ENCODE data around the gene IBA57.

IBA57 gene

DNA sequence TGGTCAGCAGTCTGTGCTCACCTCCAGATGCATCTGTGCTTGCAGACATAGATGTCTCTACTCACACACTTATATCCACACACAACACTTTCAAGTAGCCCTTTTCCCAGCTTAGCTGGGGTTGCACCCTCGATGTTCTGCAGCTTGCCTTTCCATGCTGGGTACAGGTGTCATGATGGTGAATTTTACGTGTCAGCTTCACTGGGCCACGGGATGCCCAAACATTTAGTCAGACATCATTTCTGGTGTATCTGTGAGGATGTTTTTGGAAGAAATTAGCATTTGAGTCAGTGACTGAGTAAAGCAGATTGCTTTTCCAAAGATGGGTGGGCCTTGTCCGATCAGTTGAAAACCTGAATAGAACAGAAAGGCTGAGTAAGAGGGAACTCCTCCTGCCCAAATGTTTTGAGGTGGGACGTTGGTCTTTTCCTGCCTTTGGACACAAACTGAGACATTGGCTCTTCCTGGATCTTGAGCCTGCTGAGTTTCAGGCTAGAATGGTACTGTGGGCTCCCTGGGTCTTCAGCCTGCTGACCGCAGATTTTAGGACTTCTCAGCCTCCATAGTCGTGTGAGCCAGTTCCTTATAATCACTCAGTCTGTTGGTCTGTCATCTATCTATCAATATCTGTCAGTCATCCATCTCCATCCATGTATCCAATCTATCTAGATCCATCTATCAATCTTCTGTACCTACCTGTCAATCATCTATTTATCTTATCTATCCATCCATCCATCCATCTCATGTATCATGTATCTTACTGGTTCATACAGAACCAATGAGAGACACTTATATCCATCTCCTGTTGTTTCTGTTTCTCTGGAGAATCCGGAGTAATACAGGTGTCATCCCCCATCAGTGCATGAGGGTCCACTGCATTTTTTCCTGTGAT lies 29.6 kb downstream of the IBA57 start:
- Histone ChIP-seq H3K27ac (ENCODE audit: low read depth, low read length) (no peak overlapping the region), H2AK5ac (ENCODE audit: low read length) (no peak overlapping the region), H3K9ac (ENCODE audit: low read length) (no peak overlapping the region), H2BK15ac (replicated peaks; ENCODE audit: low read depth) (no peak overlapping the region), H3K23ac (ENCODE audit: low read length) (no peak overlapping the region), H3K56ac (ENCODE audit: low read length) (no peak overlapping the region), H3K79me1 (ENCODE audit: low read length) (no peaks in the 10 kb centered on the region), H3K79me2 (ENCODE audit: control insufficient read depth, insufficient read depth, low read length) (no peaks in the 10 kb centered on the region), H3K27me3 (ENCODE audit: insufficient read depth, low read length, poor library complexity) (no peaks in the 10 kb centered on the region), H4K8ac (ENCODE audit: low read depth, low read length) (no peak overlapping the region), H3K36me3 (ENCODE audit: control insufficient read depth, insufficient read depth, low read length) (no peaks in the 10 kb centered on the region), H3K4me3 (ENCODE audit: low read length) (no peak overlapping the region), H3K18ac (ENCODE audit: low read length) (no peak overlapping the region), H2BK120ac (ENCODE audit: low read depth, low read length) (no peak overlapping the region), H4K5ac (ENCODE audit: low read length) (no peak overlapping the region), H3K4me1 (ENCODE audit: control insufficient read depth, low read depth, low read length) (no peaks in the 10 kb centered on the region), H3K4ac (ENCODE audit: low read depth, low read length) (no peak overlapping the region), H2BK5ac (ENCODE audit: low read length) (no peak overlapping the region), H3K4me2 (ENCODE audit: low read length) (no peak overlapping the region)
- DNase-seq = no peak
- no CpG with 5 or more reads among the region's 8 CpGs for WGBS (ENCODE audit: extremely low coverage, insufficient coverage, low lambda C conversion rate)

DNA sequence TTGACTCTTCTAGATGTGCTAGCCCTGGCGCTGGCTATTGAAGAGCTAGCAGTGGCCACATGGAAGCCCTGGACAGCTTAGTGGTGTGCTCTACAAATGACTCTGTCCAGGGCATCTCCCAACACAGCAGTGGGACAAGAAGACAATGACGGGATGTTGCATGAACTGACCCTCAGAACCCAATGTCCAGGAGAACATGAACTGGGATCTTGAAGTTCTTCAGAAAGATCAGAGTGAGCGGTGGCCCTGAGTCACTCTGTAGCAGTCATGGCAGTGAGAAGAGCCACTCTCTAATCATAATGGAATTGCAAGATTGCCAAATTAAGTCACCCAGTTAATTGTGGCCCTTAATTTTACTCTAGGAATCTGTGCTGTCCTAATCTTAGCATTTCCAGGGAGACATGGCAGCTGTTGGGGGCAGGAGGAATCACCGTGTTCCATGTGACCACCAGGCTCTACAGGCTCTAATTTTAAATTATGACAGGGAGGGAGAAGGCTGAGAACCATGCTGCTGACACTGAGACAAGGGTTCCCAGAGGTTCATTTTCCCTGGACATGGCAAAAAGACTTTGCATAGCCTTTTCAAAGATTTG lies 32.0 kb downstream of the IBA57 start:
- H3K56ac ChIP-seq (ENCODE audit: low read length) = no peak overlapping the region
- H3K27ac ChIP-seq (ENCODE audit: low read depth, low read length) = no peak overlapping the region
- no peak overlapping the region for H3K9ac ChIP-seq (ENCODE audit: low read length)
- no peaks in the 10 kb centered on the region for H3K4me1 ChIP-seq (ENCODE audit: control insufficient read depth, low read depth, low read length)
- no peaks in the 10 kb centered on the region for H3K79me1 ChIP-seq (ENCODE audit: low read length)
- no peak overlapping the region for H4K5ac ChIP-seq (ENCODE audit: low read length)
- no peak overlapping the region for H3K18ac ChIP-seq (ENCODE audit: low read length)
- H2BK15ac ChIP-seq (replicated peaks; ENCODE audit: low read depth) = no peak overlapping the region
- no peak overlapping the region for H3K4me3 ChIP-seq (ENCODE audit: low read length)
- H2BK5ac ChIP-seq (ENCODE audit: low read length) = no peak overlapping the region
- no peak overlapping the region for H3K4me2 ChIP-seq (ENCODE audit: low read length)
- H3K79me2 ChIP-seq (ENCODE audit: control insufficient read depth, insufficient read depth, low read length) = no peaks in the 10 kb centered on the region
- H4K8ac ChIP-seq (ENCODE audit: low read depth, low read length) = no peak overlapping the region
- H3K4ac ChIP-seq (ENCODE audit: low read depth, low read length) = no peak overlapping the region
- DNase-seq = no peak
- no peak overlapping the region for H2AK5ac ChIP-seq (ENCODE audit: low read length)
- no CpG with 5 or more reads among the region's 4 CpGs for WGBS (ENCODE audit: extremely low coverage, insufficient coverage, low lambda C conversion rate)
- H3K27me3 ChIP-seq (ENCODE audit: insufficient read depth, low read length, poor library complexity) = no peaks in the 10 kb centered on the region
- H3K36me3 ChIP-seq (ENCODE audit: control insufficient read depth, insufficient read depth, low read length) = no peaks in the 10 kb centered on the region
- H2BK120ac ChIP-seq (ENCODE audit: low read depth, low read length) = no peak overlapping the region
- H3K23ac ChIP-seq (ENCODE audit: low read length) = no peak overlapping the region

DNA sequence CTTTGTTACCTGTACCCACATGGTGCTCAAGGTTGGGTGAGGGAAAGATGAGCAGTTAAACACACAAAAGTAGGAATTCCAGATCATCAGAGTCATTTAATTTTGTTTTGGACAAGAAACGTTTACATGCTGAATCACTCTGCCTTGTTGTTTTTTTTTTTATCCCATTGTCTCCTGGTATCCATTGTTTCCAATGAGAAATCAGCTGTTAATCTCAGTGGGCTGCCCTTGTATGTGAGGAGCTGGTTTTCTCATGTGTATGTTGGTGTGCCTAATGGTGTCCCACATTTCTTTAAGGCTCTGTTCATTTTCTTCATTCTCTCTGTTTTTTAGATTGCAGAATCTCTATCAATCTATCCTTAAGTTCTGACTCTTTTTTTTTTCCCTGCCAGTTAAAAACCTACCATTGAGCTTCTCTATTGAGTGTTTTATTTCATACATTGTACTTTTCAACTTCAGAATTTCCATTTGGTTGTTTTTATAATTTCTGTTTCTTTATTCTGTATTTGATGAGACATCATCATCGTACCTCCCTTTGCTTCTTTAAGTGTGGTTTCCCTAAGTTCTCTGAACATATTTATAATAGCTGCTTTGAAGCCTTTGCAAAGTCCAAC lies 33.5 kb downstream of the IBA57 start:
- Histone ChIP-seq H3K9ac (ENCODE audit: low read length) (no peak overlapping the region), H3K27me3 (ENCODE audit: insufficient read depth, low read length, poor library complexity) (no peaks in the 10 kb centered on the region), H3K79me1 (ENCODE audit: low read length) (no peaks in the 10 kb centered on the region), H3K23ac (ENCODE audit: low read length) (no peak overlapping the region), H2BK120ac (ENCODE audit: low read depth, low read length) (no peak overlapping the region), H2AK5ac (ENCODE audit: low read length) (no peak overlapping the region), H3K4me3 (ENCODE audit: low read length) (no peak overlapping the region), H2BK15ac (replicated peaks; ENCODE audit: low read depth) (no peak overlapping the region), H3K18ac (ENCODE audit: low read length) (no peak overlapping the region), H3K36me3 (ENCODE audit: control insufficient read depth, insufficient read depth, low read length) (no peaks in the 10 kb centered on the region), H3K27ac (ENCODE audit: low read depth, low read length) (no peak overlapping the region), H4K8ac (ENCODE audit: low read depth, low read length) (no peak overlapping the region), H4K5ac (ENCODE audit: low read length) (no peak overlapping the region), H3K4ac (ENCODE audit: low read depth, low read length) (no peak overlapping the region), H3K4me2 (ENCODE audit: low read length) (no peak overlapping the region), H2BK5ac (ENCODE audit: low read length) (no peak overlapping the region), H3K56ac (ENCODE audit: low read length) (no peak overlapping the region), H3K4me1 (ENCODE audit: control insufficient read depth, low read depth, low read length) (no peaks in the 10 kb centered on the region), H3K79me2 (ENCODE audit: control insufficient read depth, insufficient read depth, low read length) (no peaks in the 10 kb centered on the region)
- no CpG with 5 or more reads among the region's 2 CpGs for WGBS (ENCODE audit: extremely low coverage, insufficient coverage, low lambda C conversion rate)
- DNase-seq = peak; percentile 25

GRCh38 chr1:228204958-228205357 lies 39.4 kb downstream of the IBA57 start:
- Histone ChIP-seq H3K23ac (ENCODE audit: low read length) (no peak overlapping the region), H3K27ac (ENCODE audit: low read depth, low read length) (no peak overlapping the region), H3K18ac (ENCODE audit: low read length) (no peak overlapping the region), H3K9ac (ENCODE audit: low read length) (no peak overlapping the region), H3K79me2 (ENCODE audit: control insufficient read depth, insufficient read depth, low read length) (no peaks in the 10 kb centered on the region), H2BK5ac (ENCODE audit: low read length) (no peak overlapping the region), H2AK5ac (ENCODE audit: low read length) (no peak overlapping the region), H3K4me3 (ENCODE audit: low read length) (no peak overlapping the region), H3K4me1 (ENCODE audit: control insufficient read depth, low read depth, low read length) (no peaks in the 10 kb centered on the region), H2BK120ac (ENCODE audit: low read depth, low read length) (no peak overlapping the region), H3K27me3 (ENCODE audit: insufficient read depth, low read length, poor library complexity) (no peaks in the 10 kb centered on the region), H4K5ac (ENCODE audit: low read length) (no peak overlapping the region), H3K4ac (ENCODE audit: low read depth, low read length) (no peak overlapping the region), H4K8ac (ENCODE audit: low read depth, low read length) (no peak overlapping the region), H3K79me1 (ENCODE audit: low read length) (no peaks in the 10 kb centered on the region), H3K36me3 (ENCODE audit: control insufficient read depth, insufficient read depth, low read length) (no peaks in the 10 kb centered on the region), H2BK15ac (replicated peaks; ENCODE audit: low read depth) (no peak overlapping the region), H3K4me2 (ENCODE audit: low read length) (no peak overlapping the region), H3K56ac (ENCODE audit: low read length) (no peak overlapping the region)
- DNase-seq = no peak
- 100% methylated on average over 1 of the region's 8 CpGs for WGBS (ENCODE audit: extremely low coverage, insufficient coverage, low lambda C conversion rate)

GRCh38 chr1:228205526-228206436 lies 40.2 kb downstream of the IBA57 start:
- H3K36me3 ChIP-seq (ENCODE audit: control insufficient read depth, insufficient read depth, low read length) = no peaks in the 10 kb centered on the region
- H2BK120ac ChIP-seq (ENCODE audit: low read depth, low read length) = no peak overlapping the region
- no peak overlapping the region for H3K4me3 ChIP-seq (ENCODE audit: low read length)
- no peak overlapping the region for H3K27ac ChIP-seq (ENCODE audit: low read depth, low read length)
- no peak overlapping the region for H3K56ac ChIP-seq (ENCODE audit: low read length)
- no peak for DNase-seq
- no peak overlapping the region for H3K4ac ChIP-seq (ENCODE audit: low read depth, low read length)
- H4K5ac ChIP-seq (ENCODE audit: low read length) = no peak overlapping the region
- no peaks in the 10 kb centered on the region for H3K79me1 ChIP-seq (ENCODE audit: low read length)
- H2BK5ac ChIP-seq (ENCODE audit: low read length) = no peak overlapping the region
- H3K79me2 ChIP-seq (ENCODE audit: control insufficient read depth, insufficient read depth, low read length) = no peaks in the 10 kb centered on the region
- WGBS (ENCODE audit: extremely low coverage, insufficient coverage, low lambda C conversion rate) = no CpG with 5 or more reads among the region's 15 CpGs
- no peak overlapping the region for H4K8ac ChIP-seq (ENCODE audit: low read depth, low read length)
- no peaks in the 10 kb centered on the region for H3K4me1 ChIP-seq (ENCODE audit: control insufficient read depth, low read depth, low read length)
- no peak overlapping the region for H2AK5ac ChIP-seq (ENCODE audit: low read length)
- no peak overlapping the region for H3K4me2 ChIP-seq (ENCODE audit: low read length)
- no peaks in the 10 kb centered on the region for H3K27me3 ChIP-seq (ENCODE audit: insufficient read depth, low read length, poor library complexity)
- no peak overlapping the region for H2BK15ac ChIP-seq (replicated peaks; ENCODE audit: low read depth)
- no peak overlapping the region for H3K9ac ChIP-seq (ENCODE audit: low read length)
- H3K18ac ChIP-seq (ENCODE audit: low read length) = no peak overlapping the region
- H3K23ac ChIP-seq (ENCODE audit: low read length) = no peak overlapping the region

Data from mesendoderm (in vitro differentiated cells).